GM19043 (cell line): ENCODE data around the gene ADAT3.

ENCODE experiments used
- ATAC-seq: cut with Tn5 transposase; IDR thresholded peaks from one replicate; pipeline ENCODE4 v1.9.1; 2021; ENCODE audit warnings: low read depth; ENCODE audit not compliant: unreplicated experiment

The ADAT3 gene

GRCh38 chr19:1912760-1913505 lies 7.7 kb downstream of the ADAT3 start:
- no peak for ATAC-seq

- ATAC-seq, result no peak
Measured at GRCh38 chr19:1913781-1914577, 8.8 kb downstream of the ADAT3 start.

DNA sequence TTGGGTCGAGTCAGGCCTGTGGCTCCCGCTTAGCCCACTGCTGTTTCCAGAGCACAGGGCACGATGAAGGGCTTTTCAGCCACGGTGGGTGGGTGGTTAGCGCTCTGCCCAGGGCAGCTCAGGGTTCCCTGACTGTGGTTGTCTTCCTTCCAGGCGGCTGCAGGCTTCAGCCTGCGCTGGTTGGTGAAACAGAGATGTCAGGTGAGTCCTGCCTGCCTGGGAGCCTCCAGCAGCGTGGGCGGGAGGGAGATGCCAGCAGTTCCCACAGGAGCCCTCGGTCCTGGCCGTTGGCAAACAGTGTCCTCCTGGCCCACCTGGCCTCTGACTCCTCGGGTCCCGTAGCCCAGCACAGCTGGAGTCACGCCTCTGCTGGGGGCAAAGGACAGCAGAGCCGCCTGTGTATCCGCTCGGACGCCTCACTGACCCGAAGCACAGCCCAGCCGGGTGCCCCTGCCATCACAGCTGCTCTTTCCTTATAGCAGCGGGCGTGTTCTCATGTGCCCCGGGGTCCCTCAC lies 9.7 kb downstream of the ADAT3 start:
- no peak for ATAC-seq

DNA sequence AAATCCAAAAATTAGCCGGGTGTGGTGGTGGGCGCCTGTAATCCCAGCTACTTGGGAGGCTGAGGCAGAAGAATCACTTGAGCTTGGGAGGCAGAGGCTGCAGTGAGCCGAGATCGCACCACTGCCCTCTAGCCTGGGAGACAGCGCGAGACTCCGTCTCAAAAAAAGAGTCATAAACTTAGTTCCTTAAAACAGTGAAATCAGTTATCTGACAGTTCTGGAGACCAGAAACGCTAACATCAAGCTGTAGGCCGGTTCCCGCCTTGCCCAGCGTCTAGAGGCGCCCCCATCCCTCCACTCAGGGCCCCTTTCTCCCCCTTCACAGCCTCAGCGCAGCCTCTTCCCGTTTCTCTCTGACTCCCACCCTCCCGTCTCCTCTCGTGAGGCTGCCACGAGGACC lies 11.9 kb downstream of the ADAT3 start:
- no peak for ATAC-seq

DNA sequence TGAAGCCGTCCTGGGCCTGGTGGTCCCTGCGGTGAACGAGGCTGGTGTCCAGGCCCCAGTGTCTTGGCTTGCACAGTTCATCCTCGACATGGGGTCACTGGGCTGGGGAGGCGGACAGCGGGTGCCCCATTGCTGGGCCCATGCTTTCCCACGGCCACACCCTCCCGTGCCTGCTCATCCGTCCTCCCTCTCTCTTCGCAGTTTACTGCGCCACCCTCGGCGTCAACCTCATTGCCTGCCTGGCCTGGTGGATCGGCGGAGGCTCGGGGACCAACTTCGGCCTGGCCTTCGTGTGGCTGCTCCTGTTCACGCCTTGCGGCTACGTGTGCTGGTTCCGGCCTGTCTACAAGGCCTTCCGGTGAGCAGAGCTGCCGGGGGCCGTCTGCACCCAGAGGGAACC lies 12.7 kb downstream of the ADAT3 start:
- no peak for ATAC-seq

DNA sequence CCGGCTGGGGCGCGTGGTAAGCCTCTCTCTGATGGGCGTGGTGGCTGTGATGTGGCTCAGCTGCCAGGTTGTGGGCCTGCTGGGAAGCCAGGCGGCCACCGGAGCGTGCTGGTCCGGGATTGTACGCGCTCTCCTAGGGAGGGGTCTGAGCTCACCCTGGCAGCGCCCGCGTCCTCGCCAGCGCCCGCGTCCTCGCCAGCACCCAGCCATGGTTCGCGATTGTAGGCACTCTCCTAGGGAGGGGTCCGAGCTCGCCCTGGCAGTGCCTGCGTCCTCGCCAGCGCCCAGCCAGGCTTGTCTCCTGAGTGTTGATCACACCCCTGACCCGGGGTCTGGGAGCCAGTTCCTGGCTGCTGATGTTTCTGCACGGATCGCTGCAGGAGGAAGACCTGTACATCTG lies 13.8 kb downstream of the ADAT3 start:
- no peak for ATAC-seq

GRCh38 chr19:1920644-1921043 lies 15.4 kb downstream of the ADAT3 start:
- no peak for ATAC-seq

- no peak for ATAC-seq
Measured at GRCh38 chr19:1921326-1921725, 16.1 kb downstream of the ADAT3 start.

GRCh38 chr19:1921825-1922224 lies 16.6 kb downstream of the ADAT3 start:
- no peak for ATAC-seq

DNA sequence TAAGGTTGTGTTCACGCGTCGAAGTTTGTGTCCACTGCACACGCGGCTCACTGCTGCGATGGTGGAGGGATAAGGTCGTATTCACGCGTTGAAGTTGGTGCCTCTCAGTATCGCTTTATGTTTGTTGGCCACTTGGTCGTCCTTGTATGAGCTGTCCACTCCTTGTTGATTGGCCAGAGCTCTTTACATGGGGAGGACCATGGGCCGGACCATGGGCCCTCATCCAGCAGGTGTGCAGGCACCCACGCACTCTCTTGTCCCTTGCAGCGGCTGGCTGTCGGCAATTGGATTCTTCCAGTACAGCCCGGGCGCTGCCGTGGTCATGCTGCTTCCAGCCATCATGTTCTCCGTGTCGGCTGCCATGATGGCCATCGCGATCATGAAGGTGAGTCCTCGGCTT lies 17.6 kb downstream of the ADAT3 start:
- no peak for ATAC-seq

DNA sequence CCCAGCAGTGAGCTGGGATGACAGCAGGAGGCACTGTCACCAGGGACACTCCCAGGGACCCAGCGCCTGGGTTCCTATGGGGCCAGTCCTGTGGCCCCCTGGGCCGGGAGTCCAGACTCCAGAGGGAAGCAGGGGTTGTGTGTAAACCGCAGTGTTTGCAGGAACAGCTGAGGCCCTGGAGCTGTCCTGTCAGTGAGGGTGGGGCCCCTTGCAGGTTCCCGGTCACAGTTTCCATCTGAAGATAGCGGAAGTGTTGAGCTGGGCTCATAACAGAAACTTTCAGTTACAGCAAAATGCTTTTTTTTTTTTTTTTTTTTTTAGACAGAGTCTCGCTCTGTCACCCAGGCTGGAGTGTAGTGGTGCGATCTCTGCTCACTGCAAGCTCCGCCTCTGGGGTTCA lies 18.1 kb downstream of the ADAT3 start:
- no peak for ATAC-seq

- ATAC-seq, result no peak
Measured at GRCh38 chr19:1924320-1924961, 19.2 kb downstream of the ADAT3 start.

GRCh38 chr19:1925544-1925943 lies 20.3 kb downstream of the ADAT3 start:
- ATAC-seq, result no peak

DNA sequence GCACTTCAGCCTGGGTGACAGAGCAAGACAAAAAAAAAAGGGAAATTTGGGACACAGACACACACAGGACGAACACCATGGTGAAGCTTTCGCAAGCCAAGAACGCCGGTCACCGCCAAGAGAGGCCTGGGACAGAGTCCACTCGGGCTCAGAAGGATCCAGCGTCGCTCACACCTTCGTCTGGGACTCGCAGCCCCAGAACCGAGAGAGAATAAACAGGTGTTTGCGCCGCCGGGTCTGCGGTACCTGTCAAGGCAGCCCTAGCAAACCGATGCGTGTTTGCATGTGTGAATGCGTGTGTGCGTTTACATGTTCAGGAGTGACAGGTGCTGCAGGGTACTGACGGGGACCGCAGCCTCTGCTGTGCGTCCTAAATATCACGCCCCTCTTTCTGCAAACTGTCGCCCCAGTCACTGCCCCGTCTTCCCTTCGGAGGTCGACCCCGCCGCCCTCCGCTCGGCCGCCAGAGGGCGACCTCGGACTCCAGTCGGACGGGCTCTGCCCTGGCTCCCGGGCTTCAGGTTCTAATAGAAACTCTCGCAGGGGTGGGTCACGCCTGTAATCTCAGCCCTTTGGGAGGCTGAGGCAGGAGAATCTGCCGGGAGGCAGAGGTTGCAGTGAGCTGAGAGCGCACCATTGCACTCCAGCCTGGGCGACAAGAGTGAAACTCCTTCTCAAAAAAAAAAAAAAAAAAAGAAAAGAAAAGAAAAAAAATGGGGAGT lies 24.0 kb downstream of the ADAT3 start:
- ATAC-seq, result peak; percentile 47

GRCh38 chr19:1931445-1931844 lies 26.2 kb downstream of the ADAT3 start:
- ATAC-seq, result no peak

DNA sequence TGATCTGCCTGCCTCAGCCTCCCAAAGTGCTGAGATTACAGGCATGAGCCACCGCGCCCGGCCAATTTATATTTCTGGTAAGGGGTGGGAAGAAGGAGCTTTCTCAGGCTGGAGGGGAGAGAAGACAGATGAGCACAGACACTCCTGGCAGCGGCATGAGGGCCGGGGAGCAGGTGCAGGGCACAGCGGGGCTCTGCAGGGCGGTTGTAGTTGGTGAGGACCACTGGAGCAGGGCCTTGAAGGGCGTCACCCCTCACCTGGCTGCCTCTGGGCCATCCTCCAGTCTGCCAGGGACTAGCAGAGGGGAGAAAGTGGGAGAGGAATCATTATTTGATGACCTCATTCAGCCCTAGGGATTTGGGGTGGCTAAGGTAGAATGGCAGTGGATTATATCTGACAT lies 27.2 kb downstream of the ADAT3 start:
- ATAC-seq, result no peak

GRCh38 chr19:1933244-1933643 lies 28.0 kb downstream of the ADAT3 start:
- no peak for ATAC-seq

DNA sequence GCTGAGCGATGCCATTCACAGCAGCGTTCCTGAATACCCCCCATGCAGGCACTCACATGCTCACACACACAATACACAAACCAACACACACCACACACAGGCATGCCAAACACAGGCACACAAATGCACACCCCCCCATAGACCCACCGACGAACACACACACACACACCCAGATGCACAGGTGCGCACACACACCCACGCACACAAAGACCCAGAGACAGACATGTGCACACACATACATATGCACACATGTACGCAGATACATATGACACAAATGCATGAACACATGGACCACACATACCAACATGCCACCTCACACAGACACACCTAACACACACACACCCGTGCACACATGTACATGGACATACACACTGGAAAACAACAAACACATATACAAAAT lies 28.7 kb downstream of the ADAT3 start:
- ATAC-seq, result no peak

DNA sequence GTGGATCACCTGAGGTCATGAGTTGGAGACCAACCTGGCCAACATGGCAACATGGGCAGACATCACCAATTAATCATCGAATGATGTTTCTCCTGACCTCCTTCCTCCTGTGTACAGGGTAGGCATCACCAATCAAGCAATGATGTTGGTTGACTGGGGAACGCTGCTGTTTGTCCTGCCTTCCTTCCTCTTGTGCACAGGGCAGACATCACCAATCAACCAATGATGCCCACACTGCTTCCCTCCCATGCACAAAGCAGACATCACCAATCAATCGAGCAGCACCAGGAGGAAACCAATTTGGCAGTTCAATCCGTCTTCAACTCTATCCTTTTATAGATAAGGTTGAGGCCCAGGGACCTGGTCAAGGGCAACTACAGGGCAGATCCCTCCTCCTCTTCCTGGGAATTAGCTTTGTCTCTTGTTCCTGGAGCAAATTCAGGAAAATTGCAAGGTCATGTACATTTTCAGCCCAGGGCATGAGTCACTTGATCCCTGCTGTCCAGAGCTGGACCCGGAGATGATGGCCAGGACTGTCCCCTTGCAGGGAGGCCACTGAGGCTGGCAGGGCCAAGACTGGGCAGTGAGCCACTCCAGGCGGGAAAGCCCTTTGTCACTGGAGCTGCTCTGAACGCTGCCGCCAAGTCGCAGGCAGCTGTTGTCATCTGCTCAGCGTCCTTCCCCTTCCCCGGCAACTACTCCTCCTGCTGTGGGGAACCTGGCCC lies 30.4 kb downstream of the ADAT3 start:
- ATAC-seq, result no peak

DNA sequence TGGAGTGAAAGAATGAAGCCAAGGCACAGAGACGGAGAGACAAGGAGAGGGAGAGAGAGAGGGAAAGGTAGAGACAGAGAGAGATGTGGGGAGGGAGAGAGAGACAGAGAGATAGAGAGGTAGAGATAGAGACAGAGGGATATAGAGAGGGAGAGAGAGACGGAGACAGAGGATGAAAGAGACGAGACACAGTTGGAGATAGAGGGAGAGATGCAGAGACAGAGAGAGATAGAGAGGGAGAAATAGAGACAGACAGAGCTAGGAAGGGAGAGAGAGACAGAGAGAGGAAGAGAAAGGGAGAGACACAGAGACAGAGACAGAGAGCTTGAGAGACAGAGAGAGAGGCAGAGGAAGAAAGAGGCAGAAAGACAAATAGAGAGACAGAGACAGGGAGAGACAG lies 31.2 kb downstream of the ADAT3 start:
- ATAC-seq, result no peak
